HepG2 (cell line): ENCODE results near the gene CADPS. TPM values are rescaled to one million over a fixed set of nuclear protein-coding genes. Genes with fewer than 3 reads are reported as not detected.

Source experiments
- ATAC-seq: fragments of 200-7000 bp; cut with Tn5 transposase; 3 replicates; pipeline ENCODE4 v1.9.1; 2020; ENCODE audit warnings: mild to moderate bottlenecking, moderate library complexity
- BruUV-seq: library from RNA; stranded (reverse); fragments of 400-500 nt; replicated peaks from 2 replicates; lab custom pipeline; 2021; lab: Mats Ljungman, UMichigan
- CTCF ChIA-PET: fragments of 300-600 bp; formaldehyde crosslinking; extraction: SDS; loops from one replicate; lab custom pipeline; 2021; ENCODE audit warnings: low total read pairs, inconsistent platforms, low intra/inter-chr PET ratio; lab: Yijun Ruan, JAX
- POLR2A ChIA-PET: fragments of 350-600 bp; sonication (Branson Sonifier 250); formaldehyde crosslinking; loops from one replicate; lab custom pipeline; 2020; ENCODE audit warnings: antibody characterized with exemption, inconsistent platforms; lab: Yijun Ruan, JAX
- DNase-seq: peaks from one replicate; pipeline ENCODE4 v3.0.0-alpha.2; 2015; ENCODE audit warnings: low spot score
- FAIRE-seq: peaks from 3 replicates; lab custom pipeline; 2011; peaks lifted over from hg19 to GRCh38; lab: Jason Lieb, UNC
- H2AFZ ChIP-seq: one replicate; pipeline ENCODE4 v1.6.1; 2011; ENCODE audit warnings: low read length, inconsistent platforms
- H3K27ac ChIP-seq: fragments of 300-600 bp; 3 replicates; pipeline ENCODE4 v1.8.0; 2011; ENCODE audit warnings: mixed run types, mild to moderate bottlenecking, mixed read lengths, low read length, inconsistent platforms; ENCODE audit not compliant: insufficient read depth; ENCODE audit errors: extremely low read length
- H3K27me3 ChIP-seq, 2 experiments: fragments of 200-600 bp in 1 of 2; 2 replicates in 1 of 2; 3 replicates in 1 of 2; pipeline versions ENCODE4 v1.6.0 to v1.8.0; 2011; ENCODE audit warnings: low read length in 2 of 2, mild to moderate bottlenecking in 2 of 2, moderate library complexity in 2 of 2, inconsistent platforms in 1 of 2; ENCODE audit not compliant: insufficient read depth in 2 of 2, control insufficient read depth in 1 of 2
- H3K36me3 ChIP-seq, 2 experiments: fragments of 200-600 bp in 1 of 2; replicated peaks in 1 of 2; 2 replicates in 1 of 2; 3 replicates in 1 of 2; pipeline versions ENCODE4 v1.5.1 to v1.8.0; 2011; ENCODE audit warnings: low read length in 2 of 2, inconsistent platforms in 1 of 2; ENCODE audit not compliant: insufficient read depth in 2 of 2, control insufficient read depth in 1 of 2
- H3K4me1 ChIP-seq: 2 replicates; pipeline ENCODE4 v1.5.1; 2012; ENCODE audit warnings: low read length, inconsistent platforms; ENCODE audit not compliant: insufficient read depth
- H3K4me2 ChIP-seq: 2 replicates; pipeline ENCODE4 v1.6.0; 2011; ENCODE audit warnings: low read depth, low read length, inconsistent platforms
- H3K4me3 ChIP-seq, 3 experiments: fragments of 200-600 bp in 1 of 3; sonication (generic), shearing (Covaris generic) in 1 of 3; replicated peaks in 1 of 3; 2 replicates each; pipeline ENCODE4 v1.5.1; 2011 to 2016; ENCODE audit warnings: low read length in 3 of 3, inconsistent platforms in 2 of 3, low read depth in 2 of 3, mild to moderate bottlenecking in 2 of 3, control low read depth in 1 of 3, mixed read lengths in 1 of 3; ENCODE audit not compliant: insufficient read depth in 1 of 3
- H3K79me2 ChIP-seq: one replicate; pipeline ENCODE4 v1.6.1; 2011; ENCODE audit warnings: low read length, inconsistent platforms; ENCODE audit not compliant: insufficient read depth
- H3K9ac ChIP-seq: 2 replicates; pipeline ENCODE4 v1.6.0; 2011; ENCODE audit warnings: mild to moderate bottlenecking, low read depth, low read length, inconsistent platforms; ENCODE audit not compliant: insufficient read depth
- H3K9me3 ChIP-seq: 2 replicates; pipeline ENCODE4 v1.5.1; 2012; ENCODE audit warnings: mild to moderate bottlenecking, low read length
- H4K20me1 ChIP-seq: 2 replicates; pipeline ENCODE4 v1.6.0; 2011; ENCODE audit warnings: inconsistent platforms, mild to moderate bottlenecking, low read length, moderate library complexity; ENCODE audit not compliant: insufficient read depth
- ARNT ChIP-seq: fragments of 450-650 bp; IDR thresholded peaks from 2 replicates; pipeline ENCODE4 v1.6.1; 2017
- ATF5 ChIP-seq: sonication (generic); formaldehyde crosslinking; IDR thresholded peaks from 2 replicates; pipeline ENCODE4 v1.4.0; 2020; ENCODE audit warnings: mild to moderate bottlenecking, low read depth, missing genetic modification reagents
- BRCA1 ChIP-seq: sonication (generic); formaldehyde crosslinking; IDR thresholded peaks from 2 replicates; pipeline ENCODE4 v1.4.0; 2020; ENCODE audit warnings: missing genetic modification reagents
- CENPX ChIP-seq: sonication (generic); formaldehyde crosslinking; IDR thresholded peaks from 2 replicates; pipeline ENCODE4 v1.9.0; 2021; ENCODE audit warnings: mild to moderate bottlenecking, missing genetic modification reagents, moderate library complexity
- HNRNPK ChIP-seq: fragments of 200-400 bp; formaldehyde crosslinking; IDR thresholded peaks from 2 replicates; pipeline ENCODE4 v1.6.1; 2018; ENCODE audit warnings: low read length, low read depth, moderate library complexity, mild to moderate bottlenecking; ENCODE audit not compliant: poor library complexity, severe bottlenecking
- JARID2 ChIP-seq: sonication (generic); formaldehyde crosslinking; IDR thresholded peaks from 2 replicates; pipeline ENCODE4 v1.8.1; 2023; ENCODE audit warnings: missing genetic modification reagents, inconsistent platforms; ENCODE audit not compliant: insufficient replicate concordance
- LBX2 ChIP-seq: sonication (generic); formaldehyde crosslinking; IDR thresholded peaks from 2 replicates; pipeline ENCODE4 v1.5.0; 2020; ENCODE audit warnings: missing genetic modification reagents, mild to moderate bottlenecking, borderline replicate concordance
- MBNL3 ChIP-seq: fragments of 250-450 bp; sonication (Bioruptor Pico); conservative IDR thresholded peaks from 2 replicates; pipeline ENCODE4 v1.8.0; 2022; ENCODE audit warnings: mild to moderate bottlenecking, inconsistent platforms
- NR3C1 ChIP-seq: sonication (generic); formaldehyde crosslinking; IDR thresholded peaks from 2 replicates; pipeline ENCODE4 v1.4.0; 2020; ENCODE audit warnings: missing genetic modification reagents
- PHF20 ChIP-seq: sonication (generic); formaldehyde crosslinking; IDR thresholded peaks from 2 replicates; pipeline ENCODE4 v1.5.0; 2020; ENCODE audit warnings: mild to moderate bottlenecking, missing genetic modification reagents
- SMARCE1 ChIP-seq: fragments of 450-650 bp; IDR thresholded peaks from 2 replicates; pipeline ENCODE4 v1.6.1; 2017; ENCODE audit warnings: borderline replicate concordance
- SNAI1 ChIP-seq: sonication (generic); formaldehyde crosslinking; IDR thresholded peaks from 2 replicates; pipeline ENCODE4 v1.5.0; 2020; ENCODE audit warnings: mild to moderate bottlenecking, missing genetic modification reagents, borderline replicate concordance
- SPEN ChIP-seq: sonication (generic); formaldehyde crosslinking; IDR thresholded peaks from 2 replicates; pipeline ENCODE4 v1.5.1; 2020; ENCODE audit warnings: low read depth, mild to moderate bottlenecking, missing genetic modification reagents
- ZNF282 ChIP-seq: fragments of 450-650 bp; IDR thresholded peaks from 2 replicates; pipeline ENCODE4 v1.6.1; 2018; ENCODE audit not compliant: partially characterized antibody
- ZNF572 ChIP-seq: sonication (generic); formaldehyde crosslinking; IDR thresholded peaks from 2 replicates; pipeline ENCODE4 v1.5.1; 2020; ENCODE audit warnings: mild to moderate bottlenecking, missing genetic modification reagents
- ZNF580 ChIP-seq: IDR thresholded peaks from 2 replicates; pipeline ENCODE4 v1.6.1; 2016; ENCODE audit warnings: low read depth, borderline replicate concordance
- ZNF737 ChIP-seq: sonication (generic); formaldehyde crosslinking; IDR thresholded peaks from 2 replicates; pipeline ENCODE4 v1.5.0; 2020; ENCODE audit warnings: missing genetic modification reagents, mild to moderate bottlenecking, borderline replicate concordance
- ZNF747 ChIP-seq: sonication (generic); formaldehyde crosslinking; IDR thresholded peaks from 2 replicates; pipeline ENCODE4 v1.8.1; 2023; ENCODE audit warnings: missing genetic modification reagents, mild to moderate bottlenecking, borderline replicate concordance
- ZSCAN22 ChIP-seq: sonication (generic); formaldehyde crosslinking; IDR thresholded peaks from 2 replicates; pipeline ENCODE4 v1.4.0; 2020; ENCODE audit warnings: mild to moderate bottlenecking, missing genetic modification reagents
- ZSCAN29 ChIP-seq: sonication (generic); formaldehyde crosslinking; conservative IDR thresholded peaks from 2 replicates; pipeline ENCODE4 v1.4.0; 2020; ENCODE audit warnings: mild to moderate bottlenecking, missing genetic modification reagents
- WGBS: methylation state at CpG from one replicate; pipeline ENCODE4 v1.1.6; 2017; ENCODE audit warnings: low lambda C conversion rate; 5-methylcytosine and 5-hydroxymethylcytosine counted together
- in situ Hi-C: cut with HindIII; loops from 2 replicates; pipeline ENCODE4 v1.10.0; 2017; ENCODE audit warnings: low pct_unique_long_range_greater_than_20kb; ENCODE audit not compliant: extremely low pct_ligation_motif_present
- intact Hi-C: fragments of 100-400 bp; cut with micrococcal nuclease; formaldehyde crosslinking; loops from one replicate; pipeline ENCODE4 v1.10.0; 2022; ENCODE audit not compliant: unreplicated experiment
- polyA plus RNA-seq, 8 experiments: library from polyadenylated mRNA; depleted of rRNA in 3 of 8; stranded (reverse) in 7 of 8; unstranded in 1 of 8; fragments of >200 nt; fragmentation: Illumina TruSeq in 4 of 8; extraction: Trizol in 4 of 8; gene quantifications; 2 replicates each; pipeline versions ENCODE4 v1.2.1 to v1.2.3, GENCODE V29; 2011 to 2016; ENCODE audit warnings: low read depth in 4 of 8, missing spikeins in 1 of 8, mixed read lengths in 1 of 8; ENCODE audit not compliant: insufficient read depth in 1 of 8
- total RNA-seq, 5 experiments: library from RNA; depleted of rRNA; stranded (reverse); fragments of >200 nt; fragmentation: Illumina TruSeq; extraction: Trizol; gene quantifications; 2 replicates each; pipeline ENCODE4 v1.2.3, GENCODE V29; 2016; ENCODE audit warnings: low read depth in 1 of 5

Gene CADPS
- total and polyA plus RNA-seq, 2 of the 13 experiments (the other 11 are each of a cell fraction or from before 2014, with no cell fraction given) = not detected

- in situ Hi-C loops = no loop called here
- Histone ChIP-seq H3K9me3 (no peaks in the 10 kb centered on the region), H3K36me3 (no peaks in the 10 kb centered on the region), H3K4me3 (no peak overlapping the region), H3K4me2 (no peak overlapping the region), H3K9ac (no peak overlapping the region), H4K20me1 (no peaks in the 10 kb centered on the region), H3K27ac (no peak overlapping the region), H3K27me3 (no peaks in the 10 kb centered on the region; a peak in 1 of 5 replicates), H2AFZ (no peak overlapping the region), H3K4me1 (no peaks in the 10 kb centered on the region), H3K79me2 (no peaks in the 10 kb centered on the region)
- TF ChIP-seq ZNF580 (CRISPR knock-in tag) = no peak
- no peak for TF ChIP-seq SMARCE1
- no peak for TF ChIP-seq ZSCAN29 (CRISPR knock-in tag)
- TF ChIP-seq HNRNPK = no peak
- TF ChIP-seq JARID2 = no peak
- TF ChIP-seq PHF20 (CRISPR knock-in tag) = no peak
- TF ChIP-seq ZNF282 = no peak
- TF ChIP-seq SPEN (CRISPR knock-in tag) = no peak
- TF ChIP-seq NR3C1 (CRISPR knock-in tag) = no peak
- no peak for TF ChIP-seq ARNT
- no peak for TF ChIP-seq ZNF572 (CRISPR knock-in tag)
- no peak for TF ChIP-seq MBNL3 (CRISPR knock-in tag)
- no peak for TF ChIP-seq SNAI1
- TF ChIP-seq LBX2 (CRISPR knock-in tag) = no peak
- no peak for TF ChIP-seq ZNF737 (CRISPR knock-in tag)
- no peak for TF ChIP-seq ATF5 (CRISPR knock-in tag)
- TF ChIP-seq CENPX (CRISPR knock-in tag) = no peak
- no peak for TF ChIP-seq ZNF747 (CRISPR knock-in tag)
- no peak for TF ChIP-seq BRCA1 (CRISPR knock-in tag)
- TF ChIP-seq ZSCAN22 (CRISPR knock-in tag) = no peak
- POLR2A ChIA-PET = no interaction called here
- no TSS peak for BruUV-seq
- no peak for DNase-seq
- no peak for ATAC-seq
- no peak for FAIRE-seq
- intact Hi-C loops = no loop called here
- 2% methylated on average over 5 of the region's 5 CpGs for WGBS
- CTCF ChIA-PET = no interaction called here
Measured at GRCh38 chr3:62818347-62818746, 56.9 kb downstream of the CADPS start.
